HG02943 (cell line): ENCODE results near the gene CCDC88C.
A peak's percentile ranks its signal among the peaks of the same experiment; 100 is the strongest.
"Not testable (repeated sequence)": the region's sequence is repeated elsewhere in the genome, so short reads cannot be mapped to it uniquely, and the experiment has no call there.

Experiments
- ATAC-seq: cut with Tn5 transposase; IDR thresholded peaks from one replicate; pipeline ENCODE4 v1.9.1; 2021; ENCODE audit warnings: mild to moderate bottlenecking, low read depth, moderate library complexity; ENCODE audit not compliant: unreplicated experiment

The CCDC88C gene

DNA sequence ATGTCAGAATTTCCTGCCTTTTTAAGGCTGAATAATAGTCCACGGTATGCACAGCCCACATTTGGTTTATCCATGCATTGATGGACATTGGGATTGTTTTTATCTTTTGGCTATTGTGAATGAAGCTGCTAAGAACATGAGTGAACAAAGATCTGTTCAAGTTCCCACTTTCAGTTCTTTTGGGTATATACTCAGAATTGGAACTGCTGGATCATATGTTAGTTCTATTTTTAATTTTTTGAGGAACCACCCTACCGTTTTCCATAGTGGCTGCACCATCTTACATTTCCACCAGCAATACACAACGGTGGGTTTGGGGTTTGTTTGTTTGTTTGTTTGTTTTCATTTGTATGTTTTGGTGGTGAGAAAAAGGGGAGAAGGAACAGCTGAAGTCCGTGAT lies 179.5 kb downstream of the CCDC88C start:
- no peak for ATAC-seq

DNA sequence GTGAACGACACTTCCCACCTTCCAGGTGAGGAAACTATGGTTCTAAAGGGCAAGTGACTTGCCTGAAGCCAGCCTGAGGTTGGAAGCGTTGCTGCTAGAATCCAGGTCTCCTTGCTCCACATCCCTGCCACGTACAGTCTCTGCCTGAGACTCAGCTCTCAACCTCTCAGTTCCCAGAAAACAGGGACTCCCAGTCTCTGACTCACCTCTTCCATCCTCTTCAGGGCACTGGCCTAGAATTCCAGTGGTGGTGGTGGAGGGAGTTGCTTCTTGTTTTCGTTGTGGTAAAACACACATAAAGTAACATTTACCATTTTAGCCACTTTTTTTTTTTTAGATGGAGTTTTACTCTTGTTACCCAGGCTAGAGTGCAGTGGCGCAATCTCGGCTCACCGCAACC lies 180.4 kb downstream of the CCDC88C start:
- ATAC-seq: no peak

- ATAC-seq: no peak
These were observed 181.8 kb downstream of the CCDC88C start for GRCh38 chr14:91235841-91236240.

DNA sequence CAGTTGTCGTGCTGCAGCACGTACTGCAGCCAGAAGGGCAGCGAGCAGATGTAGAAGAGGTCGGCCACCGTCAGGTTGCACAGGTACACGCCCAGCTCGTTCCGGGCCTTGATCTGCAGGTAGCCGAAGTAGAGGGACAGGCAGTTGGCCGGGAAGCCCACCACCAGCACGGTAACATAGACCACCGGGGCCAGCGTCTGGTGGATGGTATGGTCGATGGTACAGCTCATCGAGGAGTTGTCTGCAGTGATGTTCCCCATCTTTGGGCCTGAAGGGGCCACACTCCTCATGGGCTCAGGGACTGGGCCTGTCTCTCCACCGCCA lies 182.9 kb downstream of the CCDC88C start:
- no peak for ATAC-seq

DNA sequence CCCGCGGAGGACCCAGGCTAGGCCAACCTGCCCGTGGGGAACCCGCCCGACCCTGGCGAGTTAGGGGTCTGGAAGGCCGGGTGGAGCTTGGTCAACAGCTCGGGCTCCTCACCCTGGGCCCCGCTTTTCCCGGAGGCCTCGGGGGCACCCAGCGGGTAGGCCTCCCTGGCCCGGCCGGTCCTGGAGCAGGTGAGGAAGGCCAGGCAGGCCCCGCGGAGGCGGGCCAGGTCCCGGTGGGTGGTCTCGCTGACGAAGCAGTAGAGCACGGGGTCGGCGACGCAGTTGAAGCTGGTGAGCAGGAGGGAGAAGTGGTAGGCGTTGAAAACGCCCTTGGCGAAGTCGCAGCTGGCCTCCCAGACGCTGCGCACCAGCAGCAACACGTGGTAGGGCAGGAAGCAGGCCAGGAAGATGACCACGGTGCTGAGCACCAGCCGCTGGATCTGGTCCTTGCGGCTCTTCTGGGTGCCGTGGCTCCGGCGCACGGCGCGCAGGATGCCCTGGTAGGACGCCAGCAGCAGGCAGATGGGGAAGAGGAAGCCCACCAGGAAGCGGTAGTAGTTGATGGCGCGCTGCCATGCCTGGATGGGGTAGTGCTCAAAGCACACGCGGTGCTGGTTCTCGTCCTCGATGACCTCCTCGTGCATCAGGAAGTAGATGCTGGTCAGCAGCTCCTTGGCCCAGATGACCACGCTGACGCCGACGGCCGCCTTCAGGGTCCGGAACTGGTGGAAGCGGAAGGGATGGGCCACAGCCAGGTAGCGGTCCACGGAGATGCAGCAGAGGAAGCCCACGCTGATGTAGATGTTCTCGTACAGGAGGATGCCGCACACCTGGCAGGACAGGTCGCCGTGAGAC lies 183.5 kb downstream of the CCDC88C start:
- ATAC-seq: no peak

GRCh38 chr14:91232603-91233002 lies 185.0 kb downstream of the CCDC88C start:
- no peak for ATAC-seq

GRCh38 chr14:91232052-91232451 lies 185.6 kb downstream of the CCDC88C start:
- ATAC-seq: no peak

DNA sequence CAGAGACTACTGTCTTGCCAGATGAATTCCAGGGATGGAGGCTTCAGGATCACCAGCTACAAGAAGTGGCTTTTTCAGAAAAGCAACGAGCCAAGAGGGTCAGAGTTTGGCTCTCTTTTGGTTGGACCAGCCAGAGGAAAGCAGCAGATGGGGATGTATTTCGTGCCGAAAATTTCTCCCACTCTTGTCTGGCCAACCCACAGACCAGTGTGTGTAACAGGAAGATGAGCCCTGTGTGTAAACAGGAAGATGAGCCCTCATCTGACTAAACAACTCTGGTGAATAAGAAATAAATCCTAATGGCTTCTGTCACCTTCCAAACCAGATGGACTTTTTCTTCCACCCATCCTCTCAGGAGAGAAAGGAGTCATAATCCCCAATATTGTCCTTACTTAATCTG lies 186.2 kb downstream of the CCDC88C start:
- no peak for ATAC-seq

GRCh38 chr14:91230397-91231035 lies 187.1 kb downstream of the CCDC88C start:
- no peak for ATAC-seq

DNA sequence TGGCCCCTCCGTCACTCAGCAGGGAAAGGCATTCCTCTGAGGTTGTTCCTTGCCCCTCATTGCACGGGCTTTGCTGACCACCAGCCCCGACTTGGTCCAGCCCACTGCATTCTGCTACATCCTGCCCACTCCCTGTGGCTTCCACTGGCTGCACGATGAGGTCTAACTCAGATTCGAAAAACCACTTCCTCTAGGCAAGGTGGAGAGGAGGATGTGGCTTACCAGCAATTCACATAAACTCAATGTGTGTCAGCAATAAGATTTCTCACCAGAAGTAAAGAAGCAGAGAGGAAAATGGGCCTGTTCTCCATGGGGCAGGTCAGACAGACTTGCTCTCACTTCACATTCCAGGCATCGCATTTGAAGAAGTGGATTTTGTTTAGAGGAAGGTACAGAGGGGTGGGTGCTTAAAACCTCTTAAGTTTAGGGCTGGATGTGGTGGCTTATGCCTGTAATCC lies 187.8 kb downstream of the CCDC88C start:
- peak; percentile 76 for ATAC-seq

DNA sequence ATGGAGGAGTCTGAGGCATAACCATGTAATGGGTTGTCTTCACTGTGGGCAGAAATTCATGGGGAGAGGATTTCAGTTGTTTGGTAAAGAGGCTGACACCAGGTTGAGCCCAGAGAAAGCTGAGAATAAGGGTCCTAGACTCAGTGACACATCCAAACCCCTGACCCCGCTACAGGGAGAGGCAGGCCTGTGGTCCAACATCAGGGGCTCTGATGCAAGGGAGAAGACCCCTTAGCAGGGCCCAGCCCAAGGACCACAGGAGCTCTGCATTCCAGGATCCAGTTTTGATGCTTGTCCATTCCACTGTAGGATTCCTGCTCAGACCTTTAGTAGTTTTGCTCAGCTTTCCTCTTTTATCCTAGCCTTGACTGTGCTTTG lies 188.6 kb downstream of the CCDC88C start:
- ATAC-seq: no peak

DNA sequence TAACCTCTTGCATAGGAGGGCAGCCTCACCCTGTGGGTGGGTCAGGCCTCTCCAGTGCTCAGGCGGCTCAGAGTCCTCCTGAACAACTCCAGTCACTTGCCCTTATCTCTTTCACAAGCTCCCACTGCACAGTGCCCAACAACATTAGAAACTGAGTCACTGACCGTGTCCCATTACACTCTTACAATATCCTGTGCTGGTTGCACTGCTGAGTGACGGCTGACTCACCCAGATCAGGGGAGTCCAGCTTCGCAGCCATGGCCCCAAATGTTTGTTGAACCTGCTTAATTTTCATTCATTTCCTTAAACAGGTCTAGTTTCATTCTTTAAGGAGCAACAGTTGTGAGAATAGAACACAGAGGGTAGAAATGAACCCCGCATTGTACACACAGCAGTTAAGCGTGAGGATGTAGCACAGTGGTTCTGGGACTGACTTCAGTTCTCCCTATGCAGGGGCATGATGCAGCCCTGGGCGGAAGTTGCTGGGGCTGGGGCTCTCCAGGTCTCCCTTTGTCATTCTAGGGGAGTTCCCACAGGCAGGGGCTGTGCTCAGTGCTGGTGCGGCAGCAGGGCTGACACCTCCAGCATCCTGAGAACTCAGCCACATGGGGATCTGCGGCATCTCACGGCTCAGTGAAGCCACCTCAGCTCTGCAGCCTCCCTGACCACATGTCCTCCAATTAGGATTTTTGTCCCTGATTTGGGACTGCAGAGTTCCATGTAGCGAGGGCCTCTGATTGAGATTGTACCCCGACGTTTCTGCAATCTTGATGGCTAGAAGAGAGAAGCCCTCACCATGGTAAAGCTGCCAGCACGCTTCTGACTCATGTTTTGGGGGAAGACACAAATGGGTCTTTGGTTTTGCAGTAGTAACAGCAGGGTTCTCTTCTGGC lies 189.3 kb downstream of the CCDC88C start:
- peak; percentile 66 for ATAC-seq

DNA sequence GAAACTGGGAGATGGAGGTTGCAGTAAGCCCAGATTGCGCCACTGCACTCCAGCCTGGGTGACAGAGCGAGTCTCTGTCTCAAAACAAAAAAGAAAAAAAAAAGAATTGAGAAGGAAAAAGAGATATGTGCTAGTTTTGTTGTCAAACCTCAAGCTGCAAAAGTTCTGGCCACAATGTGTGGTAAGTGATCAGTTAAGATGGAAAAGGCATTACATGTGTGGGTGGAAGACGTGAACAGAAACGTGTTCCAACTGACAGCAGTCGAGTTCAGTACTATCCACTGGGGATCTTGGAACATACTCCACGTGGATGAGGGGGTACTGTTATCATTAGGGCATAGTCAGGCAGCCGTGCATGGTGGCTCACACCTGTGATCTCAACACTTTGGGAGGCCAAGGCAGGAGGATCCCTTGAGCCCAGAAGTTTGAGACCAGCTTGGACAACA lies 190.4 kb downstream of the CCDC88C start:
- no peak for ATAC-seq

DNA sequence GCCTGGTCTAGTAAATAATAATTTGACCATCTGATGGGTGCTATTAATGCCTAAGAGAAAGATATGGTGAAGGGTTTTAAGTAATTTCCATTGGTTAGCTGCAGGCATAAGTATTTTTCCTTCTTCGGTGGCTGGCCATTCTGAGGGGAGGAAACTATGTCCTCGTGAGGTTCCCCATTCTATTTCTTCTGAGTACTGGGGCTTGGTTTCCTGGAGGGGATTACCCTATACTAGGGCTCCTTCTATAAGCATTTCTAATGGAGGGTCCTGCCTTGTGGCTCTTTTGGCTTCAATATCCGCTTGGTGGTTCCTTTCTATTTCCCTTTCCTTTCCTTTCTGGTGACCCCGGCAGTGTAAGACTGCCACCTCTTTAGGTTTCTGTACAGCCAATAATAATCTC lies 191.3 kb downstream of the CCDC88C start:
- not testable (repeated sequence) for ATAC-seq

DNA sequence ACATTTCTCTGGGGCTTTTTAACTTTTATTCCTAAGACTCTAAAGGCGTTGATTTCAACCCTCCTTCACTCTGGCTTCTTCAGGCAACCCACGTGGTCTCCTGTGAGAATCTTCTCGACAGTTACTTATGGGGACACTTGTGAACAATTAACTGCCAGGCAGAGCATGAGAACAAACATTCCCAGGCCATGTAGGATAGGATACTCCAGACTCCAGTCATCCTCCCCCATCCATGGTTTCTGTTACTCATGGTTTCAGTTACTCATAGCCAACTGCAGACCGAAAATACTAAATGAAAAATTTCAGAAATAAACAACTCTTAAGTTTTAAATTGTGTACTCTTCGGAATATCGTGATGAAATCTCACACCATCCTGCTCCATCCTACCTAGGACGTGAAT lies 192.6 kb downstream of the CCDC88C start:
- no peak for ATAC-seq

GRCh38 chr14:91223028-91223783 lies 194.4 kb downstream of the CCDC88C start:
- no peak for ATAC-seq
